Measurements from ENCODE around the gene PVRIG. TPM values are rescaled to one million over a fixed set of nuclear protein-coding genes. Genes with fewer than 3 reads are reported as not detected.

PVRIG gene
- total RNA-seq, 1 experiment from 2014 or later: 0.70 TPM

DNA sequence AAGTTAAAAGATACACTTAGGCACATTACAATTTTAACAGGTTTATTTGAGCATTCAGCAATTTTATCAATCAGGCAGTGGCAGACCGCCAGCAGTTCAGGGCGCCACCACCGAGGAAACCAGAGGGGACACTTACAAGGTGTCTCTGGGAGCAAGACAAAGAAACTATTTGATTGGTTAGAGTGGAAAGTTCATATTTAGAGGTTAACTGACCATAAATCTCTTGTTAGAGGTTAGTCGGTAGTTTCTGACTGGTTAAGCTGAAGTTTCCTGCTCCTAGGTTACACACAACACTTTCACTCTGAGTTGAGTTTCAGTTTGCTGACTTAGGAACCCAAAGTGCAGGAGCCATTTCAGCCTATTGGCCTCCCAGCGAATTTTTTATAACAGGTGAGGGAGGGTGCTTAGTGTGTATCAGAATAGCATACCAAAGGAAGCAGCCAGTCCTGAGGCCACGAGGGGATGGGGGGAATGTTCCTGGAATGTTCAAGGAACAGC, 10.8 kb upstream of the PVRIG start:
- Mint-ChIP-seq H3K4me3 (no peak overlapping the region), H3K4me1 (peaks cover 10 to 21% of the 10 kb centered on the region in 2 experiments), H3K27me3 (ENCODE audit: low read depth) (peaks cover 64% of the 10 kb centered on the region), H3K36me3 (ENCODE audit: insufficient read depth in 1 of 3, low read depth in 3 of 3) (no peaks in the 10 kb centered on the region), H3K9me3 (no peaks in the 10 kb centered on the region), H3K27ac (no peak overlapping the region)
- H3K9me3 ChIP-seq (ENCODE audit: control insufficient read depth, low read depth, low read length): no peaks in the 10 kb centered on the region
- H2BK5ac ChIP-seq (ENCODE audit: insufficient read length, low read length): no peak overlapping the region
- no peak overlapping the region for H2BK12ac ChIP-seq (ENCODE audit: insufficient read length, low read depth, low read length)
- H3K4ac ChIP-seq (ENCODE audit: low read depth, low read length): no peak overlapping the region
- no peak overlapping the region for H2AK5ac ChIP-seq (ENCODE audit: insufficient read length, low read length)
- no peak overlapping the region for H4K91ac ChIP-seq (ENCODE audit: insufficient read length, low read depth, low read length)
- H2BK120ac ChIP-seq (ENCODE audit: low read depth, low read length, poor library complexity, severe bottlenecking): no peak overlapping the region
- no peak overlapping the region for H4K8ac ChIP-seq (replicated peaks; ENCODE audit: insufficient read length, low read depth, low read length)
- peaks cover 3% of the 10 kb centered on the region; the same call in 1 of the 2 replicates for H3K27me3 ChIP-seq (ENCODE audit: insufficient read depth, low read length)
- no peaks in the 10 kb centered on the region for H3K79me2 ChIP-seq (ENCODE audit: insufficient read depth, low read length)
- H3K23ac ChIP-seq (ENCODE audit: insufficient read length, low read depth, low read length): no peak overlapping the region
- H4K20me1 ChIP-seq (ENCODE audit: control insufficient read depth, insufficient read depth, insufficient read length): no peaks in the 10 kb centered on the region
- H3K9ac ChIP-seq (ENCODE audit: extremely low read depth, insufficient read length, low read length): no peak overlapping the region
- no peak overlapping the region for H4K5ac ChIP-seq (ENCODE audit: insufficient read length, low read depth, low read length)
- no peak overlapping the region for H2BK15ac ChIP-seq (ENCODE audit: low read depth, low read length)
- H3K23me2 ChIP-seq (ENCODE audit: insufficient read length, low read depth, low read length, poor library complexity, severe bottlenecking): no peaks in the 10 kb centered on the region
- H3K27ac ChIP-seq (ENCODE audit: insufficient read length, low read depth, low read length): no peak overlapping the region
- H2AFZ ChIP-seq (ENCODE audit: low read length): no peak overlapping the region
- no CpG with 5 or more reads among the region's 6 CpGs for WGBS (ENCODE audit: extremely low coverage, insufficient read length, low lambda C conversion rate)
- no peak for DNase-seq
- no peak overlapping the region for H3K56ac ChIP-seq (ENCODE audit: insufficient read length, low read depth, low read length)
- H3K18ac ChIP-seq (ENCODE audit: insufficient read length, low read depth, low read length): no peak overlapping the region
- H3K4me1 ChIP-seq (ENCODE audit: insufficient read depth, low read length): no peaks in the 10 kb centered on the region
- no peak overlapping the region for H3K4me2 ChIP-seq (ENCODE audit: insufficient read depth, insufficient read length, low read length)
- no peak overlapping the region for H3T11ph ChIP-seq (ENCODE audit: low read length)
- no peaks in the 10 kb centered on the region for H3K79me1 ChIP-seq (ENCODE audit: insufficient read depth, low read depth, low read length, poor library complexity, severe bottlenecking)
- TF ChIP-seq, protein P1, sequence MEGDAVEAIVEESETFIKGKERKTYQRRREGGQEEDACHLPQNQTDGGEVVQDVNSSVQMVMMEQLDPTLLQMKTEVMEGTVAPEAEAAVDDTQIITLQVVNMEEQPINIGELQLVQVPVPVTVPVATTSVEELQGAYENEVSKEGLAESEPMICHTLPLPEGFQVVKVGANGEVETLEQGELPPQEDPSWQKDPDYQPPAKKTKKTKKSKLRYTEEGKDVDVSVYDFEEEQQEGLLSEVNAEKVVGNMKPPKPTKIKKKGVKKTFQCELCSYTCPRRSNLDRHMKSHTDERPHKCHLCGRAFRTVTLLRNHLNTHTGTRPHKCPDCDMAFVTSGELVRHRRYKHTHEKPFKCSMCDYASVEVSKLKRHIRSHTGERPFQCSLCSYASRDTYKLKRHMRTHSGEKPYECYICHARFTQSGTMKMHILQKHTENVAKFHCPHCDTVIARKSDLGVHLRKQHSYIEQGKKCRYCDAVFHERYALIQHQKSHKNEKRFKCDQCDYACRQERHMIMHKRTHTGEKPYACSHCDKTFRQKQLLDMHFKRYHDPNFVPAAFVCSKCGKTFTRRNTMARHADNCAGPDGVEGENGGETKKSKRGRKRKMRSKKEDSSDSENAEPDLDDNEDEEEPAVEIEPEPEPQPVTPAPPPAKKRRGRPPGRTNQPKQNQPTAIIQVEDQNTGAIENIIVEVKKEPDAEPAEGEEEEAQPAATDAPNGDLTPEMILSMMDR (conservative IDR thresholded peaks at IDR 0.05): peak; percentile 20; the same call in 1 of the 3 replicates
- H3K14ac ChIP-seq (ENCODE audit: insufficient read depth, low read length): no peak overlapping the region
- H2BK20ac ChIP-seq (ENCODE audit: low read depth, low read length, poor library complexity, severe bottlenecking): no peak overlapping the region

Measured in H9 (cell line).